Hepatic stellate cell (primary cell): ENCODE measurements around the gene EIF3F.

Source experiments
- DNase-seq: peaks from one replicate; pipeline ENCODE4 v3.0.0; 2011; ENCODE audit warnings: low spot score

Gene EIF3F

GRCh38 chr11:8039530-8040260 lies 52.6 kb downstream of the EIF3F start:
- no peak for DNase-seq

GRCh38 chr11:8040261-8040920 lies 53.3 kb downstream of the EIF3F start:
- DNase-seq: no peak

GRCh38 chr11:8040921-8041285 lies 53.8 kb downstream of the EIF3F start:
- DNase-seq: no peak

GRCh38 chr11:8041576-8041975 lies 54.4 kb downstream of the EIF3F start:
- no peak for DNase-seq

GRCh38 chr11:8043756-8044155 lies 56.6 kb downstream of the EIF3F start:
- no peak for DNase-seq

GRCh38 chr11:8045839-8046238 lies 58.7 kb downstream of the EIF3F start:
- no peak for DNase-seq

GRCh38 chr11:8047382-8047781 lies 60.2 kb downstream of the EIF3F start:
- no peak for DNase-seq

GRCh38 chr11:8049084-8049483 lies 61.9 kb downstream of the EIF3F start:
- DNase-seq: no peak
